PFSK-1 (cell line): ENCODE results near the gene MUC22.

ENCODE experiments used
- POLR2AphosphoS5 ChIP-seq: IDR thresholded peaks from 2 replicates; pipeline ENCODE4 v1.6.1; 2012; ENCODE audit warnings: low read depth, mild to moderate bottlenecking, control low read depth, low read length, moderate library complexity
- REST ChIP-seq, 2 experiments: IDR thresholded peaks; 2 replicates each; pipeline versions ENCODE4 v1.6.1 to v1.8.0; 2011 to 2012; ENCODE audit warnings: low read depth in 2 of 2, low read length in 2 of 2, control low read depth in 1 of 2, inconsistent platforms in 1 of 2, mild to moderate bottlenecking in 1 of 2, moderate library complexity in 1 of 2; ENCODE audit not compliant: insufficient read depth in 1 of 2
- TAF1 ChIP-seq: IDR thresholded peaks from 2 replicates; pipeline ENCODE4 v1.6.1; 2012; ENCODE audit warnings: low read length, control low read depth, borderline replicate concordance; ENCODE audit not compliant: insufficient read depth

GRCh38 chr6:31031095-31031494 is 20.8 kb downstream of the MUC22 start:
- no peak for TF ChIP-seq POLR2AphosphoS5
- no peak for TF ChIP-seq REST (IDR thresholded peaks at IDR 0.05; ENCODE audit: insufficient read depth in 1 of 2, low read depth in 2 of 2, low read length in 2 of 2)
- TF ChIP-seq TAF1 = no peak
